COLO829 (cell line): Measurements from ENCODE around the gene ADGRD1.
"Not testable (repeated sequence)": the region's sequence is repeated elsewhere in the genome, so short reads cannot be mapped to it uniquely, and the experiment has no call there.

ENCODE experiments used
- DNase-seq: peaks from one replicate; pipeline ENCODE4 v3.0.0; 2012; ENCODE audit warnings: low spot score

ADGRD1 gene

DNA sequence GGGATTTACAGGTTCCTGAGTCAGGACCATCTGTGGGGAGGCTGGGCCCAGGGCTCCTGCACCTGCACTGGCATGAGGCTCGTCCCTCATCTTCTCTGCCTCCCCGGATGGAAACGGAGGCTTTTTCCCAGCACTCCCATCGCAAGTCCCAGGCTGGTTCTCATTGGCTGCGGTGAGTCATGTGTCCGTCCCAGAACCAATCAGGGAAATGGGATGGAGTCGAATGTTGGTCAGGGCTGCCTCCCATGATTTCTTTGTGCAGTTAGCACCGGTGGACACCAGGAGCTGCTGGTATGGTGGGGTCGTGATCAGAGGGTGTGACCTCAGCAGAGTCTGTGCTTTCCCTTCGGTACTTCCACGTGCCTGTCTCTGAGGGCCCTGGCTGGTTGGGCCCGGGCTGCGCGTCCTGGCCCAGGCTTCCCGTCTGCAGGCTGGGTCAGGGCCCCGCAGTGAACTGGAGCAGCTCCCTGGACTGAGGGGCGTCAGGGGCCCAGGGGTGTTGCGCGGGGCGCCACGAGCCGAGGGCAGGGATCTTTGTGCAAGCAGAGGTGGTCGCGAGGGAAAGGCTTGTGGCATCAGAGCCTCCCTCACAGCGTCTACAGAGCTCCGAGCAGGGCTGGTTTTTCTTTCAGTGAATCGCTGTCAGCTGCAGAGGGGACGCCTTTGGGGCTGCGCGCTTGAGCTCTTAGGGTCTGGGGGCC, 168.1 kb downstream of the ADGRD1 start:
- no peak for DNase-seq

DNA sequence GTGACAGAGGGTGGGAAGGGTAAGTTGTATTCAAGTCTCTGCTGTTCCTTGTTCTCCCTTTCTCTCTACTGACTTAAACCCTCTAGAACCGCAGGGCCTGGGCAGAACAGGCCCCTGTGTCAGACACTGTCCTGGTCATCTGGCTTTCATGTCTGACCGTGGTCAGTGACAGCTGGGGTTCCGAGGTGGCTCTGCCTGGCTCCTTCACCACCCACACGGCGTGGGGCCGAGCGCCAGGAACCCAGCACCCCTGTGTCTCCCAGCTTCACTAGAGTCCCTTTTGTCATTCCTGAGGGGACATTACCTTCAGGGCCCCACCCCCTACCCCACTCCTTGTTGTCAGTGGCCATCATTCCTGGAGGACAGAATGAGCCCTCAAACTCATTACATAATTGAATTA, 168.9 kb downstream of the ADGRD1 start:
- DNase-seq: no peak

GRCh38 chr12:131123817-131124216, 170.1 kb downstream of the ADGRD1 start:
- DNase-seq: no peak

DNA sequence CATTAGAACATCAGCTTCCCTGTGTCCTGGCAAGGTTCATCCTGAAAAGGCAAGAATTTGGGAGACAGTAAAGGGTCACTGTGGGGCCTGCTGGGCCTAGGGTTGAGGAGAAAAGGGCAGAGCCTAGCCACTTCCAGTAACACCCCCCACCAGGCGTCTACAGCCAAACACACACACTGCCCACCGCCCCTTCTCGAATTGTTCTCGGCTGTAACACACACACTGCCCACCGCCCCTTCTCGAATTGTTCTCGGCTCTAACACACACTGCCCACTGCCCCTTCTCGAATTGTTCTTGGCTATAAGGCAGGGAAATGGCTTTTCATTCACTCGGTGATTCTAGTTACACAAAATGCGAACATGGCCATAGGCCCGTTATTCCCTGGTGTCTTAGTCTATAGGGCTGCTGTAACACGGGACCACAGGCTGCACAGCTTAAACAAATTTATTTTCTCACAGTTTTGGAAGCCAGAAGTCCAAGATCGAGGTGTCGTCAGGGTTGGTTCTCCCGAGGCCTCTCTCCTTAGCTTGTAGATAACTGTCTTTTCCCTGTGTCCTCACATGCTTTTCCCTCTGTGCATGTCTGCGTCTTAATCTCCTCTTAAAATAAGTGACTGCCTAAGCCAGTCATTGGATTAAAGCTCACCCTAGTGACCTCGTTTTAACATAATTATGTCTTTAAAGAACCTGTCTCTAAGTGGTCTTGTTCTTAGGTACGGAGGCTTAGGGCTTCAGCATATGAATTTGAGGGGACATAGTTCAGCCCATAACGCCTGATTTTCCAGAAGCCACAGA, 171.0 kb downstream of the ADGRD1 start:
- DNase-seq: no peak

GRCh38 chr12:131126662-131127173, 173.0 kb downstream of the ADGRD1 start:
- DNase-seq: no peak

DNA sequence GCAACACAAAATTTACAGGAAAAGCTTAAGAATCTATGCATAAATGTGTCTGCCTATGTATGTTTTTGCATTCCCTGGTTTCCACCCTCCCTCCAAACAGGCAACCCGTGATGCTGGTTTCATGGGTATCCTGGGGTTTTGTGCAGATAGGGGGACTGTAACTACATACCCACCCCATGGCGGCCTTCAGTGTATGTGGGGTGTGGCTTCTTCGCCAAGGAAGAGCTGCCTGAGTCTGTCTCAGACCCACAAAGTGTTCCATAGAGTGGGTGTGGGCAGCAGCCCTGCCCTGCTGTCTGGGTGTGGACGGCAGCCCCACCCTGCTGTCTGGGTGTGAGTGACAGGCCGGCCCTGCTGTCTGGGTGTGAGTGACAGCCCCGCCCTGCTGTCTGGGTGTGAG, 174.8 kb downstream of the ADGRD1 start:
- no peak for DNase-seq

DNA sequence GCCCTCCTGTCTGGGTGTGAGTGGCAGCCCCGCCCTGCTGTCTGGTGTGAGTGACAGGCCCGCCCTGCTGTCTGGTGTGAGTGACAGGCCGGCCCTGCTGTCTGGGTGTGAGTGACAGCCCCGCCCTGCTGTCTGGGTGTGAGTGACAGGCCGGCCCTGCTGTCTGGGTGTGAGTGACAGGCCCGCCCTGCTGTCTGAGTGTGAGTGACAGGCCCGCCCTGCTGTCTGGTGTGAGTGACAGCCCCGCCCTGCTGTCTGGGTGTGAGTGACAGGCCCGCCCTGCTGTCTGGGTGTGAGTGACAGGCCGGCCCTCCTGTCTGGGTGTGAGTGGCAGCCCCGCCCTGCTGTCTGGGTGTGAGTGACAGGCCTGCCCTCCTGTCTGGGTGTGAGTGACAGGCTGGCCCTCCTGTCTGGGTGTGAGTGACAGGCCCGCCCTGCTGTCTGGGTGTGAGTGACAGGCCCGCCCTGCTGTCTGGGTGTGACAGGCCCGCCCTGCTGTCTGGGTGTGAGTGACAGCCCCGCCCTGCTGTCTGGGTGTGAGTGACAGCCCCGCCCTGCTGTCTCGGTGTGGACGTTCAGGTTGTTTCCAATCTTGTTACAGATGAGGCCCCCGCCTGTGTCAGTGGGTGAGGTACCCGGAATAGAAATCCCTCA, 175.4 kb downstream of the ADGRD1 start:
- not testable (repeated sequence) for DNase-seq

- no peak for DNase-seq
Observed at GRCh38 chr12:131129839-131130238, 176.1 kb downstream of the ADGRD1 start.

DNA sequence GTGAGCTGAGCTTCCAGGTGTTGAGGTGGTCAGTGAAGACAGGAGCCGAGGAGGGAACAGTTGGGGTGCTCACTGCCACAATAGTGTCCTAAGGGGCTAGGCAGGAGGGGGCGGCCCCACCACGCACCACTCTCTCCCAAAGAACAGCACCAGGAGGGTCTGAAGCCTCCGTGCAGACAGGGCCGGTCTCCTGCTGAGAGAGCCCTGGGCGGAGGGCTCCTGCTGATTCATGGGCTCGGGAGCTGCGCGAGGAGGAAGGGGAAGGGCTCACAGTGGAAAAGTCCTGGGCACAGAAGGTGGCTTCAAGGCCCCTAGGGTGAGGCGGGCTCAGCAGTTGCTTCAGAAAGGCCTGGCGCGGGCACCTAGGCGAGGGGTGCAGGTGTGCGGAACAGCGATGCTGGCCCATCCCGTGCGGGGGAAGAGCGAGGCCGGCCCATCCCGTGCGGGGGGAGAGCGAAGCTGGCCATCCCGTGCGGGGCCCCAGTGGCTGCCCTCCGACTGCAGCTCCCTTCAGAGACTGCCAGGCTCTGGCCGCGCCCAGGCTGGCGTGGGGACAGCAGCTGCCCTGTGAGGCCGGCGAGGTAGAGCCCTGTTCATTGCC, 176.7 kb downstream of the ADGRD1 start:
- DNase-seq: no peak

DNA sequence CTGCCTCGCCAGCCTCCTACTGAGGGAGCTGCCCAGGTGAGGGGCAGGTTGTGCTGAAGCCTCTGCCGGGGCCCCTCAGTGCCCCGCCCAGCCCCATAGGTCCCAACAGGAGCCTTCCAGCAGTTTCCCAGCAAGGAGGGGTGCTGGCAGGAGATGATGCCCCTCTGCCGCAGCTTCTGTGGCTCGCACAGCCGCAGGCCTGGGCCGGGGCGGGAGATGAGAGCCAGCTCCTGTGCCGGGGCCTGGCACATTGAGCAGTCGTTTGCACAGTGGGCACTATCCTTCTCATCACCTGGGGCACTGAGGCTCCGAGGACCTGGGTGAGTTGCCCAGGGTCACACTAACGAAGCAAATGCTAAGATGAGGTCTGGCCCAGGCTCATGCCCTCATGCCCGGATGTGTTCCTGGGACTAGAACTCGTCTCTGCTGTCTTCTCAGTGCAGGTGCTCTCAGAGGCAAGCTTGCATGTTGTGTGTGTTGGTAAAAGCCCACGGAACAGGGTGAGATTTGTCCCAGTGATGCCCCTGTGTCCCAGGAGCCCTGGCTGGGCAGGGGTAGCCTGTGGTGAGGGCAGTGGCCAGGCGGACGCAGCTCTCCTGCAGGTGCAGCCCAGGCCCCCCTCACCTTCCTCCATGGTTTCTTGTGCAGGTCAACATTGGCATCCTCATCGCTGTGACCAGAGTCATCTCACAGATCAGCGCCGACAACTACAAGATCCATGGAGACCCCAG, 177.5 kb downstream of the ADGRD1 start:
- no peak for DNase-seq

- DNase-seq: no peak
Observed at GRCh38 chr12:131131808-131132117, 178.1 kb downstream of the ADGRD1 start.

DNA sequence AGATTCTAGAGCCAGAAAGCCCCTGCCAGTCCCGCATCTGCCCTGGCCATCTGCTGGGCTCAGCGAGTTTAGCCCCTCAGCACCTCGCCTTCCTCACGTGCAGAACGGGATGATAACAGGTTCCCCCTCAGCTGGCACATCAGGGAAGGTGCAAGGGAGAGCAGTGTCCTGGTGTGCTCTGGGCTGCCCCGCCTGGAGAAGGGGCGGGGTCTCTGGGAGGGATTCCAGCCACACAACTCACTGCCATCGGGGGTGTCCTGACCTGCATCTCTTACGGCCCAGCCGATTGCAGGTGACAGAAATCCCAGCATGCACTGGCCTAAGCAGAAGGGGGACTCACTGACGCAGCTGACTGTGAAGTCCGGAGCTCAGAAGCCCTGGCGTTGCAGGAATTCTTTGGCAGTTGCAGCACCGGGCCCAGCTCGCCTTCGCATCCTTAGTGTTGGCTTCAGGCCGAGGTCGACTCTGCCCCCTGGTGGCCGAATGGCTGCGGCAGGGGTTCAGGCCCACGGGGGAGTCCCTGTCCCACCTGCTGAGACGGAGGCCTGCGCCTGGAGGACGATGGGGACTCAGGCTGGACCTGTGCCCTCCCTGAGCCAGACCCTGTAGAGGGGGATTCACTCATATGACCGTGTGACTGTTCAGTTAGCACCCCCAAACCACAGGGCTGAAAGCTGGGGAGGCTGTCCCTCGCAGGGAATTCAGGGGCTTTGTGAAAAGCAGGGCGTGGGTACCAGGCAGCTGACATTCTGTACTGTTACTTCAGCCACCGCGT, 178.6 kb downstream of the ADGRD1 start:
- DNase-seq: peak; percentile 33

- DNase-seq: no peak
Observed at GRCh38 chr12:131133015-131133905, 179.6 kb downstream of the ADGRD1 start.

DNA sequence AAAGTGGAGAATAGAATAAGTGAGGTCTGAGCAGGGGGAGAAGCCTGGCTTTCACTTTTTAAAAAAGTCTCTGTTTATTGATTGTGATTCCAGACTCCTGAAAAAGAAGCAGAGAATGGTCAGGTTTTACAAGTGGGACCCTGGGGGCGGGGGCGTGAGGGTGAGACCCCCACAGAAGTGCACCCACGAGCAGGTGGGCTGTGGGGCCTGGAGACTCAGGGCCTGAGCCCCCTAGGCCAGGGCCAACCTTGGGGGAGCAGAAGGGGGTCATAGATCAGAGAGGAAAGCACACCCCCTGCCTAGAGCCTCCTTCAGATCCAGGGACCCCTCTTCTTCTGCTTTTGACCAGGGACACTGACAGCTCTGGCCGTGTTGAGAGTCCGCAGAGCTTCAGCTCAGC, 180.3 kb downstream of the ADGRD1 start:
- no peak for DNase-seq

DNA sequence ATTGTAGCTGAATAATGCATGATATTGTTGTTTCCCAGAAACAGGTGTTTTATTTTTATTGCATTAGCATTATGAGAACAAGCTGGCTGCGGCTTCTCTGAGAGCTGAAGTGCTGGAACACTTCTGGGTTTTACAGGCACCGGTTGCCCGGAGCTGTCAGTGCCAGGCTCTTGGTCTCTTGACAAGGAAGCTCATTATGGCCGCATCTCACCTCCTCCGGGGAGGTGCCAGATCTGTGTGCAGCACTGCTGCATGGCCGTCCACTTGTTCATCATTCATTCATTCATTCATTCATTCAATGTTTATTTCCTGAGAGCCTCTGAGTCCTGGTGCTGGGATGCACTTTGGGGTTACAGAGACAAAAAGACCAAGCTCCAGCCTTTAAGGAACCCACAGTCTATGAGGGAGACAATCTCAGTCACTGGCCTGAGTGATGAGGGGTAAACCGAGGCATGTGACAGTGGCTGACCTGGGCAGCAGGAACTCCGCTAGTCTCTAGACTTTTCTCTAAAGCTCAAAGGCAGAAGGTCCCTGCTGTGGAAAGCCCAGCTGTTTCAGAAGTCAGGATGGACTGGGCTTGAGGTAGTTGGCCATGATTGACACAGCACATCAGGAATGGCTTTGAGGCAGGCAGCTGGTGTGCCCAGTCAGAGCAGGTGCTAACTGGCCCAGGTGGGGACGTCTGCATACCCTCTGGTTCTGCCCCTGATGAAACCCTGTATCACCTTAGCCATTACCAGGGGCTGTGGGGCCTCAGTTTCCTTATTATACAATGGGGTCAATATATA, 181.0 kb downstream of the ADGRD1 start:
- no peak for DNase-seq

DNA sequence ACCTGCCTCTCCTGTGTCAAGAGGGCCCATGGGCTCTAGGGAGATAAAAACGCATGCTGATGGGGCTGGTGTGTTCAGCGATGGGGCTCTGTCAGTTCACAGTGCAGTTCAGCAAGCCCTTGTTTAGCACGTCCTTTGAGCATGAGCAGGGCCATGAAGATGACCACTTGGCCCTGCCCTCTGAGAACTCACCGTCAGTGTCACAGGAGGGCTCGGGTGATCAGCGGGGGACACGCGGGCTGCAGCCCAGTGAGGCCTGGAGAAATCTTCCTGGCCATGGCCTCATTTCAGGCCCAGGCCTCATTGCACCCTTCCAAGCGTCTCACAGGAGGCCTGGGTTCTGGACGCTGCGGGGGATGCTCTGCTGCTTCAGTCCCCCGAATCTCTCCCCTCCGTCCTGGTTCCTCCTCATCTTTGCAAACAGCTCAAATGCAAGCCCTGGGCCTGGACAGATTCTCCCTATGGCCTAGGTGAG, 181.6 kb downstream of the ADGRD1 start:
- no peak for DNase-seq

DNA sequence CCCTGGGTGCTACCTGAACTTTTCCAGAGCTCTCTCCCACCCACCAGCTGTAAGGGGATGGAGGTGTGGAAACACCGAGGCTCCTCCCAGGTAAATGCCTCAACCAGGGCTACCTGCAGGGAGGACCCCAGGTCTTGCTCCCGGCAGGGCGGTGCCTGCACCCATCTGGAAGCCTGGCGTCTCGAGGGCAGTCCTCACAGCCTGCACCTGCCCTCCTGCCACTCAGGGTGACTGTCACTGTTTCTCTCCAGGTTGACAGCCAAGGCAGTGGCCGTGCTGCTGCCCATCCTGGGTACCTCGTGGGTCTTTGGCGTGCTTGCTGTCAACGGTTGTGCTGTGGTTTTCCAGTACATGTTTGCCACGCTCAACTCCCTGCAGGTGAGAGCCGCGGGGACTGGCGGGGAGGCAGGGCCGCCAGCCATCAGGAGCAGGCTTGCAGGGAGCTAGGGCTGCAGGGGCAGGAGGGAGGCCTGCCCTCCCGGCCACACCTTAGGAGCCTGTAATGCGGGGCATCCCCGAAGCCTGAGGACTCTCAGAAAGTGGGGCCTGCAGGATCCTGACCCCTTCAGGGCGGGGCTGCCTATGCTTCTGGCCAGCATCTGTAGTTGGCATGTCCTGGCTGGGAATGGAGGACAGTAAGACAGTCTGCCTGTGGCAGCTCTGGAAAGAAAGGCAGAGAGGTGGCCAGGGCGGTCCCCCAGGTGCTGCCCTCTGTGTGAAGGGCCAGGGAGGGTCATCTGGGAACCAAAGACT, 182.3 kb downstream of the ADGRD1 start:
- no peak for DNase-seq

GRCh38 chr12:131136539-131136872, 182.8 kb downstream of the ADGRD1 start:
- no peak for DNase-seq
